IMR-90 (cell line): ENCODE data around the gene SLC66A1. TPM values are rescaled to one million over a fixed set of nuclear protein-coding genes. Genes with fewer than 3 reads are reported as not detected.

Source experiments
- ATAC-seq: fragments of 200-7000 bp; cut with Tn5 transposase; 2 replicates; pipeline ENCODE4 v1.9.1; 2020; ENCODE audit warnings: low read depth, mild to moderate bottlenecking, moderate library complexity
- BruUV-seq: library from RNA; stranded (reverse); fragments of 400-500 nt; replicated peaks from 2 replicates; lab custom pipeline; 2021; lab: Mats Ljungman, UMichigan
- CTCF ChIA-PET: fragments of 300-600 bp; formaldehyde crosslinking; extraction: SDS; loops from one replicate; lab custom pipeline; 2021; ENCODE audit warnings: antibody characterized with exemption; lab: Yijun Ruan, JAX
- POLR2A ChIA-PET: fragments of 300-600 bp; sonication (Branson Sonifier 250); formaldehyde crosslinking; loops from one replicate; lab custom pipeline; 2022; ENCODE audit warnings: antibody characterized with exemption; ENCODE audit not compliant: unreplicated experiment; lab: Charles Lee
- DNase-seq: peaks from one replicate; pipeline ENCODE4 v3.0.0; 2013
- H2AFZ ChIP-seq: replicated peaks from 2 replicates; pipeline ENCODE3; 2013; ENCODE audit warnings: low read length, mild to moderate bottlenecking; ENCODE audit not compliant: poor library complexity
- H2AK5ac ChIP-seq: 2 replicates; pipeline ENCODE4 v1.6.1; 2013; ENCODE audit warnings: low read depth, low read length, inconsistent platforms
- H2AK9ac ChIP-seq: replicated peaks from 2 replicates; pipeline ENCODE3; 2013; ENCODE audit warnings: mild to moderate bottlenecking, low read depth, low read length, moderate library complexity; ENCODE audit not compliant: poor library complexity
- H2BK120ac ChIP-seq: 2 replicates; pipeline ENCODE4 v1.6.1; 2013; ENCODE audit warnings: low read depth, low read length, inconsistent platforms
- H2BK15ac ChIP-seq: 3 replicates; pipeline ENCODE4 v1.6.1; 2013; ENCODE audit warnings: low read depth, low read length, inconsistent platforms
- H2BK20ac ChIP-seq: 2 replicates; pipeline ENCODE4 v1.6.1; 2013; ENCODE audit warnings: low read depth, mild to moderate bottlenecking, inconsistent platforms, low read length, moderate library complexity
- H2BK5ac ChIP-seq: 2 replicates; pipeline ENCODE4 v1.6.1; 2013; ENCODE audit warnings: mild to moderate bottlenecking, low read depth, low read length, inconsistent platforms; ENCODE audit not compliant: poor library complexity, severe bottlenecking
- H3K14ac ChIP-seq: replicated peaks from 2 replicates; pipeline ENCODE4 v1.6.1; 2013; ENCODE audit warnings: low read depth, low read length, inconsistent platforms
- H3K18ac ChIP-seq: 2 replicates; pipeline ENCODE4 v1.6.1; 2013; ENCODE audit warnings: low read depth, low read length, control low read depth
- H3K23ac ChIP-seq: 2 replicates; pipeline ENCODE4 v1.6.1; 2013; ENCODE audit warnings: low read depth, low read length, inconsistent platforms
- H3K27ac ChIP-seq: 2 replicates; pipeline ENCODE4 v1.5.1; 2013; ENCODE audit warnings: mild to moderate bottlenecking, control low read depth, low read length; ENCODE audit not compliant: insufficient read depth
- H3K27me3 ChIP-seq: 2 replicates; pipeline ENCODE4 v1.6.1; 2013; ENCODE audit warnings: low read length; ENCODE audit not compliant: control insufficient read depth, insufficient read depth
- H3K36me3 ChIP-seq: 2 replicates; pipeline ENCODE4 v1.6.1; 2013; ENCODE audit warnings: low read length, mixed read lengths; ENCODE audit not compliant: control insufficient read depth, insufficient read depth
- H3K4ac ChIP-seq: 2 replicates; pipeline ENCODE4 v1.6.1; 2013; ENCODE audit warnings: low read depth, low read length, inconsistent platforms
- H3K4me1 ChIP-seq: 2 replicates; pipeline ENCODE4 v1.6.1; 2013; ENCODE audit warnings: low read length, mixed read lengths; ENCODE audit not compliant: control insufficient read depth, insufficient read depth
- H3K4me2 ChIP-seq: 2 replicates; pipeline ENCODE4 v1.6.1; 2013; ENCODE audit warnings: low read depth, mild to moderate bottlenecking, control low read depth, low read length, moderate library complexity
- H3K4me3 ChIP-seq: 2 replicates; pipeline ENCODE4 v1.5.1; 2013; ENCODE audit warnings: low read depth, mild to moderate bottlenecking, control low read depth, low read length, moderate library complexity; ENCODE audit not compliant: insufficient read depth
- H3K56ac ChIP-seq: 2 replicates; pipeline ENCODE4 v1.6.1; 2013; ENCODE audit warnings: low read length, inconsistent platforms; ENCODE audit not compliant: insufficient read depth; ENCODE audit errors: extremely low read depth
- H3K79me1 ChIP-seq, 2 experiments: 2 replicates each; pipeline ENCODE4 v1.6.1; 2013; ENCODE audit warnings: low read length in 2 of 2, inconsistent platforms in 1 of 2, low read depth in 1 of 2
- H3K9ac ChIP-seq: 2 replicates; pipeline ENCODE4 v1.6.1; 2013; ENCODE audit warnings: low read depth, low read length, control low read depth
- H3K9me1 ChIP-seq: 2 replicates; pipeline ENCODE4 v1.6.1; 2013; ENCODE audit warnings: low read length, inconsistent platforms; ENCODE audit not compliant: insufficient read depth
- H3K9me3 ChIP-seq: 2 replicates; pipeline ENCODE4 v1.6.1; 2013; ENCODE audit warnings: low read length; ENCODE audit not compliant: control insufficient read depth, insufficient read depth
- H4K20me1 ChIP-seq: 2 replicates; pipeline ENCODE4 v1.6.1; 2013; ENCODE audit warnings: low read length, inconsistent platforms; ENCODE audit not compliant: insufficient read depth
- H4K5ac ChIP-seq: 2 replicates; pipeline ENCODE4 v1.6.1; 2013; ENCODE audit warnings: mild to moderate bottlenecking, low read depth, low read length, control low read depth
- H4K8ac ChIP-seq, 2 experiments: 2 replicates each; pipeline ENCODE4 v1.6.1; 2013; ENCODE audit warnings: low read depth in 2 of 2, low read length in 2 of 2, control low read depth in 1 of 2, inconsistent platforms in 1 of 2
- H4K91ac ChIP-seq: 2 replicates; pipeline ENCODE4 v1.6.1; 2013; ENCODE audit warnings: low read depth, low read length, inconsistent platforms; ENCODE audit not compliant: insufficient read depth
- CEBPB ChIP-seq: IDR thresholded peaks from 2 replicates; pipeline ENCODE4 v1.6.1; 2012; ENCODE audit warnings: low read depth, low read length, improper control_type of control experiment
- CHD1 ChIP-seq: IDR thresholded peaks from 2 replicates; pipeline ENCODE4 v1.6.1; 2012; ENCODE audit warnings: low read depth, low read length, improper control_type of control experiment
- POLR2A ChIP-seq: IDR thresholded peaks from 2 replicates; pipeline ENCODE4 v1.6.1; 2012; ENCODE audit warnings: mild to moderate bottlenecking, low read depth, low read length
- RCOR1 ChIP-seq: IDR thresholded peaks from 2 replicates; pipeline ENCODE4 v1.6.1; 2012; ENCODE audit warnings: mild to moderate bottlenecking, low read length, improper control_type of control experiment; ENCODE audit not compliant: insufficient replicate concordance
- USF2 ChIP-seq: fragments of 150-350 bp; IDR thresholded peaks from 2 replicates; pipeline ENCODE4 v1.6.1; 2017; ENCODE audit warnings: mild to moderate bottlenecking, antibody characterized with exemption, low read length, low read depth
- dilution Hi-C: fragments of 300-500 bp; cut with HindIII; formaldehyde crosslinking; loops from one replicate; pipeline ENCODE4 v1.14.3; 2018; ENCODE audit warnings: low sequenced_read_pairs; ENCODE audit not compliant: unreplicated experiment
- in situ Hi-C: fragments of 300-500 bp; cut with MboI; formaldehyde crosslinking; loops from 3 replicates; pipeline ENCODE4 v1.14.3; 2019; ENCODE audit warnings: low sequenced_read_pairs, inconsistent platforms, mixed read lengths
- intact Hi-C: fragments of 100-400 bp; cut with micrococcal nuclease; formaldehyde crosslinking; loops from 2 replicates; pipeline ENCODE4 v1.10.0; 2022
- polyA plus RNA-seq, 3 experiments: library from polyadenylated mRNA; depleted of rRNA; stranded (reverse); fragments of >200 nt; gene quantifications; 2 replicates each; pipeline ENCODE4 v1.2.3, GENCODE V29; 2012; ENCODE audit warnings: low replicate concordance in 1 of 3
- total RNA-seq: library from RNA; depleted of rRNA; stranded (reverse); fragments of >200 nt; gene quantifications from 2 replicates; pipeline ENCODE4 v1.2.3, GENCODE V29; 2012

The SLC66A1 gene
- total and polyA plus RNA-seq, 2 of the 4 experiments (the other 2 are of a cell fraction): 6.8 to 18.9 TPM

GRCh38 chr1:19272064-19272463, 40.1 kb upstream of the SLC66A1 start:
- no TSS peak for BruUV-seq
- Histone ChIP-seq H3K4me3 (no peak overlapping the region), H4K20me1 (no peaks in the 10 kb centered on the region), H3K9me3 (no peaks in the 10 kb centered on the region; the same call in none of the 2 replicates), H2BK5ac (no peak overlapping the region), H3K56ac (no peak overlapping the region), H2BK15ac (no peak overlapping the region), H3K36me3 (no peaks in the 10 kb centered on the region), H4K91ac (no peak overlapping the region), H2BK120ac (no peak overlapping the region), H3K9me1 (no peaks in the 10 kb centered on the region), H2AK9ac (no peak overlapping the region), H2AK5ac (no peak overlapping the region), H3K4ac (no peak overlapping the region), H3K14ac (no peak overlapping the region), H2BK20ac (no peak overlapping the region), H2AFZ (no peak overlapping the region), H4K8ac (no peak overlapping the region), H3K9ac (no peak overlapping the region), H3K27me3 (no peaks in the 10 kb centered on the region; the same call in 1 of the 2 replicates), H3K18ac (no peak overlapping the region), H3K23ac (no peak overlapping the region), H3K4me1 (no peaks in the 10 kb centered on the region), H3K79me1 (no peaks in the 10 kb centered on the region), H4K5ac (no peak overlapping the region), H3K27ac (no peak overlapping the region), H3K4me2 (no peak overlapping the region)
- no peak for DNase-seq
- ChIA-PET CTCF (no interaction called here), POLR2A (interaction anchor here (0.6 kb wide), 1 partner anchor 214 kb away, joined by 14 read pairs; the partner anchor contains the start of gene CAPZB)
- no peak for ATAC-seq
- intact Hi-C loops (no loop called here), in situ Hi-C loops (no loop called here), dilution Hi-C loops (no loop called here)
- TF ChIP-seq POLR2A (no peak), CEBPB (no peak), USF2 (no peak), RCOR1 (no peak), CHD1 (no peak)
